ENCODE data around the gene HSD17B3.

GRCh38 chr9:96243778-96244177 is 58.2 kb downstream of the HSD17B3 start:
- TF ChIP-seq, protein P1, sequence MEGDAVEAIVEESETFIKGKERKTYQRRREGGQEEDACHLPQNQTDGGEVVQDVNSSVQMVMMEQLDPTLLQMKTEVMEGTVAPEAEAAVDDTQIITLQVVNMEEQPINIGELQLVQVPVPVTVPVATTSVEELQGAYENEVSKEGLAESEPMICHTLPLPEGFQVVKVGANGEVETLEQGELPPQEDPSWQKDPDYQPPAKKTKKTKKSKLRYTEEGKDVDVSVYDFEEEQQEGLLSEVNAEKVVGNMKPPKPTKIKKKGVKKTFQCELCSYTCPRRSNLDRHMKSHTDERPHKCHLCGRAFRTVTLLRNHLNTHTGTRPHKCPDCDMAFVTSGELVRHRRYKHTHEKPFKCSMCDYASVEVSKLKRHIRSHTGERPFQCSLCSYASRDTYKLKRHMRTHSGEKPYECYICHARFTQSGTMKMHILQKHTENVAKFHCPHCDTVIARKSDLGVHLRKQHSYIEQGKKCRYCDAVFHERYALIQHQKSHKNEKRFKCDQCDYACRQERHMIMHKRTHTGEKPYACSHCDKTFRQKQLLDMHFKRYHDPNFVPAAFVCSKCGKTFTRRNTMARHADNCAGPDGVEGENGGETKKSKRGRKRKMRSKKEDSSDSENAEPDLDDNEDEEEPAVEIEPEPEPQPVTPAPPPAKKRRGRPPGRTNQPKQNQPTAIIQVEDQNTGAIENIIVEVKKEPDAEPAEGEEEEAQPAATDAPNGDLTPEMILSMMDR (IDR thresholded peaks at IDR 0.05): no peak
- TF ChIP-seq POLR2A (IDR thresholded peaks at IDR 0.05): no peak

All from Peyer's patch (tissue), 4 donors.